Epithelial cell of alveolus of lung (primary cell): ENCODE measurements around the gene MVB12B. TPM values are rescaled to one million over a fixed set of nuclear protein-coding genes. Genes with fewer than 3 reads are reported as not detected.

ENCODE experiments used
- total RNA-seq: library from RNA; depleted of rRNA; stranded (reverse); fragments of >200 nt; gene quantifications from 2 replicates; pipeline ENCODE4 v1.2.1, GENCODE V29; 2015

The MVB12B gene, protein sequence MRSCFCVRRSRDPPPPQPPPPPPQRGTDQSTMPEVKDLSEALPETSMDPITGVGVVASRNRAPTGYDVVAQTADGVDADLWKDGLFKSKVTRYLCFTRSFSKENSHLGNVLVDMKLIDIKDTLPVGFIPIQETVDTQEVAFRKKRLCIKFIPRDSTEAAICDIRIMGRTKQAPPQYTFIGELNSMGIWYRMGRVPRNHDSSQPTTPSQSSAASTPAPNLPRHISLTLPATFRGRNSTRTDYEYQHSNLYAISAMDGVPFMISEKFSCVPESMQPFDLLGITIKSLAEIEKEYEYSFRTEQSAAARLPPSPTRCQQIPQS
- total RNA-seq = 2.2 and 2.9 TPM in 2 replicates

DNA sequence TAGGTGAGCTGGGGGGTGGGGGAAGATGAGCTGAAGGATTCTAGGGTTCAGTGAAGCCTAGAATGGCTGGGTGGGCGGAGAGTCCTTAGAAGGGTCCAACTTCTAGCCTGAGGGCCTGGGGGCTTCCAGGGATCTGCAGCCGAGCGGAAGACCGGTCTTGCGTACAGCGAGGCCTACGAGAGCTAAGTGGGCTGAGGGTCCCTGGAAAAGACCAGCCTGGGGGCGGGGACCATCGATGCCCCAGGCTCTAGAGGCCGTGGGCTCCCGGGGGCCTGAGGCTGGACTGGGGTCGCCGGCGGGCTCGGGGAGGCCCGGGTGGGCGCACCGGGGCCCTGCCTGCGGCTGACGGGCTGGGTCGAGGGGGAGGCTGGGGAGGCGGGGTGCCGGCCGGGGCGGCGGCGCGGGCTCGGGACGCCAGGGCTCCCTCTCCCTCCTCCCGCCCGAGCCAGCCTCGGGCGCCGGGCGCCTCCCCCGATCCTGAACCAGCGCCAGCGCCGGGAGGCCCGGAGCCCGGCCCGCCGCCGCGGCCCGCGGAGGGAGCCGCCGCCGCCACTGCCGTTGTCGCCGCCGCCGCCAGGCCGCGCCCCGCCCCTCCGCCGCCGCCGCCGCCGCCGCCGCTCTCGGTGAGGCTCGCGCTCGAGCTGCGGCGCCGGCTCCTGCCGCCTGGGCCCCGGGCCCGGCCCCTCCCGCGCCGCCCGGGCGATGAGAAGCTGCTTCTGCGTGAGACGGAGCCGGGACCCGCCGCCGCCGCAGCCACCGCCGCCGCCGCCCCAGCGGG is at the start of gene MVB12B:
MVB12B (plus strand) TSS at position 602 of the 778 bp plus-strand sequence; CDS start at position 703, 101 bp downstream.

